ENCODE data around the gene VPS37D.
A peak's percentile ranks its signal among the peaks of the same experiment; 100 is the strongest.

VPS37D gene

DNA sequence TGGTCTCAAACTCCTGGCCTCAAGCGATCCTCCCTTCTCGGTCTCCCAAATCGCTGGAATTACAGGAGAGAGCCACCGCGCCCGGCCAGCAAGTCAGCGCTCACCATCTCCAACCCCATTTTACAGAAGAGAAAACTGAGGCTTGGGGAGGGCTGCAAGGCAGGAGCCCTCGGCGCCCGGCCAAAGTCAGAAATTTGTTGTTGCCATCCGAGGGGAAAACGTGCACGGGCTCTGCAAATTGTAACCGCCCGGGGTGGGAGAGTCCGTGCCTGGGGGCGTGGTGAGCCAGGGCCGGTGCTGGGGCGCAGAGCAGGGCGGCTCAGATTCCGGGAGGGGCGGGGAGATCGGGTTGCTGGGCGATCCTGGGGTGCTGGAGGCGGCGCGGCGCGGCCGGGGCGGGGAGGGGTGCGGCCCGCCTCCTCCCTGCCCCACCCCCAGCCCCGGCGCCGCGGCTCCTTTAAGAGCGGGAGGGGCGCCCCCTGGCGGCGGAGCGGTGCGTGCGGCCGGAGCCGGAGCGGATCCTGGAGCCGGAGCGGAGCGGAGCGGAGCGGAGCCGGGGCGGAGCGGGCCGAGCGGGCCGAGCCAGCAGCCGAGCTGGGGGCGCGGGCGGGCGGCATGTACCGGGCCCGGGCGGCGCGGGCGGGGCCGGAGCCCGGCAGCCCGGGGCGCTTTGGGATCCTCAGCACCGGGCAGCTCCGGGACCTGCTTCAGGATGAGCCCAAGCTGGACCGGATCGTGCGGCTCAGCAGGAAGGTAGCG lies at the start of gene VPS37D (continued):
- TF ChIP-seq ZNF600 (tag by site-specific recombination; IDR thresholded peaks at IDR 0.05) (no peak), ZNF341 (tag by site-specific recombination; IDR thresholded peaks at IDR 0.05; ENCODE audit: low read depth) (no peak), ZEB2 (tag by site-specific recombination; IDR thresholded peaks at IDR 0.05) (peak; percentile 68), HOXD13 (CRISPR knock-in tag; IDR thresholded peaks at IDR 0.05; ENCODE audit: borderline replicate concordance) (no peak), ZNF623 (tag by site-specific recombination; IDR thresholded peaks at IDR 0.05) (no peak), ZNF514 (tag by site-specific recombination; IDR thresholded peaks at IDR 0.05) (no peak), ZNF239 (tag by site-specific recombination; IDR thresholded peaks at IDR 0.05) (no peak), ZNF16 (tag by site-specific recombination; IDR thresholded peaks at IDR 0.05; ENCODE audit: low read depth) (peak; percentile 38; the same call in 1 of the 2 replicates), ZNF202 (tag by site-specific recombination; IDR thresholded peaks at IDR 0.05; ENCODE audit: borderline replicate concordance) (no peak), ZNF214 (tag by site-specific recombination; IDR thresholded peaks at IDR 0.05; ENCODE audit: borderline replicate concordance) (no peak), ZNF398 (tag by site-specific recombination; IDR thresholded peaks at IDR 0.05) (0 out of 2 replicates have a peak, but pooled peaks have one; percentile 17), ZNF521 (tag by site-specific recombination; IDR thresholded peaks at IDR 0.05) (no peak), ZNF274 (IDR thresholded peaks at IDR 0.05; ENCODE audit: low read length) (no peak), ZNF274 (tag by site-specific recombination; IDR thresholded peaks at IDR 0.05; ENCODE audit: borderline replicate concordance) (no peak), SETDB1 (IDR thresholded peaks at IDR 0.05; ENCODE audit: insufficient read length, low read length) (no peak), ZNF558 (tag by site-specific recombination; IDR thresholded peaks at IDR 0.05) (no peak), ZBTB44 (tag by site-specific recombination; IDR thresholded peaks at IDR 0.05) (no peak), ZNF843 (tag by site-specific recombination; IDR thresholded peaks at IDR 0.05) (no peak), ZNF292 (tag by site-specific recombination; IDR thresholded peaks at IDR 0.05; ENCODE audit: borderline replicate concordance, low read depth) (no peak), SCRT2 (tag by site-specific recombination; IDR thresholded peaks at IDR 0.05) (no peak), KLF16 (tag by site-specific recombination; IDR thresholded peaks at IDR 0.05) (no peak), ZNF785 (tag by site-specific recombination; IDR thresholded peaks at IDR 0.05) (no peak), YY2 (tag by site-specific recombination; IDR thresholded peaks at IDR 0.05) (no peak), ZNF184 (tag by site-specific recombination; IDR thresholded peaks at IDR 0.05) (no peak), ZBTB20 (tag by site-specific recombination; IDR thresholded peaks at IDR 0.05) (no peak), ZNF792 (tag by site-specific recombination; IDR thresholded peaks at IDR 0.05) (no peak), ZNF121 (tag by site-specific recombination; IDR thresholded peaks at IDR 0.05) (peak; percentile 64; the same call in 1 of the 2 replicates), ZNF174 (tag by site-specific recombination; IDR thresholded peaks at IDR 0.05) (no peak), SP3 (tag by site-specific recombination; IDR thresholded peaks at IDR 0.05) (peak; percentile 59), ZNF791 (tag by site-specific recombination; IDR thresholded peaks at IDR 0.05) (no peak), ZBTB7A (tag by site-specific recombination; IDR thresholded peaks at IDR 0.05; ENCODE audit: low read depth) (no peak), ZNF660 (tag by site-specific recombination; IDR thresholded peaks at IDR 0.05) (no peak; the same call in 1 of the 2 replicates)
- TF ChIP-seq, protein P1, sequence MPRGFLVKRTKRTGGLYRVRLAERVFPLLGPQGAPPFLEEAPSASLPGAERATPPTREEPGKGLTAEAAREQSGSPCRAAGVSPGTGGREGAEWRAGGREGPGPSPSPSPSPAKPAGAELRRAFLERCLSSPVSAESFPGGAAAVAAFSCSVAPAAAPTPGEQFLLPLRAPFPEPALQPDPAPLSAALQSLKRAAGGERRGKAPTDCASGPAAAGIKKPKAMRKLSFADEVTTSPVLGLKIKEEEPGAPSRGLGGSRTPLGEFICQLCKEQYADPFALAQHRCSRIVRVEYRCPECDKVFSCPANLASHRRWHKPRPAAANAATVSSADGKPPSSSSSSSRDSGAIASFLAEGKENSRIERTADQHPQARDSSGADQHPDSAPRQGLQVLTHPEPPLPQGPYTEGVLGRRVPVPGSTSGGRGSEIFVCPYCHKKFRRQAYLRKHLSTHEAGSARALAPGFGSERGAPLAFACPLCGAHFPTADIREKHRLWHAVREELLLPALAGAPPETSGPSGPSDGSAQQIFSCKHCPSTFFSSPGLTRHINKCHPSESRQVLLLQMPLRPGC (tag by site-specific recombination; IDR thresholded peaks at IDR 0.05), result no peak
- TF ChIP-seq, protein P2, sequence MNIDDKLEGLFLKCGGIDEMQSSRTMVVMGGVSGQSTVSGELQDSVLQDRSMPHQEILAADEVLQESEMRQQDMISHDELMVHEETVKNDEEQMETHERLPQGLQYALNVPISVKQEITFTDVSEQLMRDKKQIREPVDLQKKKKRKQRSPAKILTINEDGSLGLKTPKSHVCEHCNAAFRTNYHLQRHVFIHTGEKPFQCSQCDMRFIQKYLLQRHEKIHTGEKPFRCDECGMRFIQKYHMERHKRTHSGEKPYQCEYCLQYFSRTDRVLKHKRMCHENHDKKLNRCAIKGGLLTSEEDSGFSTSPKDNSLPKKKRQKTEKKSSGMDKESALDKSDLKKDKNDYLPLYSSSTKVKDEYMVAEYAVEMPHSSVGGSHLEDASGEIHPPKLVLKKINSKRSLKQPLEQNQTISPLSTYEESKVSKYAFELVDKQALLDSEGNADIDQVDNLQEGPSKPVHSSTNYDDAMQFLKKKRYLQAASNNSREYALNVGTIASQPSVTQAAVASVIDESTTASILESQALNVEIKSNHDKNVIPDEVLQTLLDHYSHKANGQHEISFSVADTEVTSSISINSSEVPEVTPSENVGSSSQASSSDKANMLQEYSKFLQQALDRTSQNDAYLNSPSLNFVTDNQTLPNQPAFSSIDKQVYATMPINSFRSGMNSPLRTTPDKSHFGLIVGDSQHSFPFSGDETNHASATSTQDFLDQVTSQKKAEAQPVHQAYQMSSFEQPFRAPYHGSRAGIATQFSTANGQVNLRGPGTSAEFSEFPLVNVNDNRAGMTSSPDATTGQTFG (tag by site-specific recombination; IDR thresholded peaks at IDR 0.05; ENCODE audit: borderline replicate concordance), result no peak

All from HEK293 (cell line).